ENCODE results near the gene ANXA11.

ANXA11 gene

GRCh38 chr10:80187465-80188409, 17.6 kb downstream of the ANXA11 start:
- H3K4me3 Mint-ChIP-seq: peak overlapping the region; percentile 80
- H3K27ac Mint-ChIP-seq: peak overlapping the region; percentile 95
- no peaks in the 10 kb centered on the region for H3K27me3 Mint-ChIP-seq (ENCODE audit: low read depth)
- H3K9me3 Mint-ChIP-seq: peaks cover 5% of the 10 kb centered on the region
- peaks cover 64% of the 10 kb centered on the region for H3K4me1 Mint-ChIP-seq (ENCODE audit: low read depth)
- peaks cover 21% of the 10 kb centered on the region for H3K36me3 Mint-ChIP-seq (ENCODE audit: low read depth)
- peak; percentile 79 for DNase-seq (ENCODE audit: low spot score)

GRCh38 chr10:80187060-80187459, 18.3 kb downstream of the ANXA11 start:
- peaks cover 17% of the 10 kb centered on the region for H3K36me3 Mint-ChIP-seq (ENCODE audit: low read depth)
- H3K4me1 Mint-ChIP-seq (ENCODE audit: low read depth): peaks cover 60% of the 10 kb centered on the region
- H3K27ac Mint-ChIP-seq: peak overlapping the region; percentile 95

DNA sequence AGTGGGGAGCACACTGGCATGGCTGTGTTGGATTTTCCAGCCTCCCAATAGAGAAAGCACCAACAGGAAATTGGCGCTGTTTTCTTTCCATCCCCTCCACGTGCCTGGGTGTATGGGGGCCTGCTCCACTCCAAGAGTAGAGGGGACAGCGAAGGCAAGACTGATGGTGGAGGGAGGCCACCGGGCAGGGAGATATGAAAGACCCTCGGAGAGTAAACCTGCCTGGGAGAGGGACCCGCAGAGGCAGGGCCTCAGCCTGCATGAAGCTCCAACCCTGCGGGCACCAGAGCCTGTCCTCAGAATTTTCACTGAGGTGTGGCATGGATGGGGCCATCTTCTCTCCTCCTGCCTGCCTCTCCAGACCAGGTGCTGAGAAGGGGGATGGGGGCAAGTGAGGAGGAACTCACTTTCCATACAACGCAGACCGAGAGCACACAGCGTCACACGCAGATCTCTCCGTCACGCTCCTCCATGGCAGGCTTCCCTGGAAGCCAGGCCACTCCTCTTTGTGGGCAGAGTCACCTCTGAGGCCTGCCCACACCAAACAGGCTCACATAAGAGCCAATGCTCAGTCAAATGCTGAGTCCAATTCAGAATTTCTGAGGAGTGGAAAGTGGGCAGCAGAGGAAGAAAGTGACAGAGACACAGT, 18.8 kb downstream of the ANXA11 start:
- no peaks in the 10 kb centered on the region for H3K27me3 Mint-ChIP-seq (ENCODE audit: low read depth)
- peak; percentile 62 for DNase-seq (ENCODE audit: low spot score)
- peaks cover 58% of the 10 kb centered on the region for H3K4me1 Mint-ChIP-seq (ENCODE audit: low read depth)
- peaks cover 12% of the 10 kb centered on the region for H3K36me3 Mint-ChIP-seq (ENCODE audit: low read depth)
- peak overlapping the region; percentile 95 for H3K27ac Mint-ChIP-seq
- H3K9me3 Mint-ChIP-seq: no peaks in the 10 kb centered on the region
- H3K4me3 Mint-ChIP-seq: peak overlapping the region; percentile 80

More at GRCh38 chr10:80187060-80187459, 18.3 kb downstream of the ANXA11 start:
- no peaks in the 10 kb centered on the region for H3K27me3 Mint-ChIP-seq (ENCODE audit: low read depth)
- H3K9me3 Mint-ChIP-seq: peaks cover under 1% of the 10 kb centered on the region
- peak overlapping the region; percentile 80 for H3K4me3 Mint-ChIP-seq
- DNase-seq (ENCODE audit: low spot score): no peak

DNA sequence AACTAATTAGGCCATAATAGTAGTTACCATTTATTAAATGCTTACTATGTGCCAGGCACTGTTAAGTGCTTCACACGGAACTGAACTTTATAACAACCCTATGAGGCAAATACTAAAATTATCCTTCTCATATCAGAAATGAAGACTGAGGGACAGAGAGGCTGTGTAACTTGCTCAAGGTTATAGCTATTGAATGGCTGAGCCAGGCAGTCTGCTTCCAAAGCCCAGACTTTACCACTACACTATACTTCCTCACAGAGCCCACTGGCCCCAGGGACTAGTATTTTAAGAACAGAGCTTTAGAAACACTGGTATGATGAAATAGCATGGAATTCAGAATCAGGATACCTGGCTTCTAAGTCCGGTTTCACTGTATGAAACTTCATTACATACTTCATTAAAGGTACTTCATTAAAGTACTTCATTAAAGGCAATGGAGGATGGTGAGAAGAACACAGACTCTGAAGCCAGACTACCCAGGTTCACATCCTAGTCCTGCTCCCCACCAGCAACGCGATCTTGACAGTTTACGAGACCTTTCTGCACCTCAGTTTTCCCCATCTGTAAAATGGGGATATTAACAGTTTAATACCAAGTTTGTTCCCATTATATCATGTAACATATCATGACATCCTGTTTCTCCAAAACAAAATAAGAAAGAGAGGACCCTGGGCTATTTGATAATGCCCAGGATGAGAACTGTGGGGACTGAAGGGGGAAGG, 19.6 kb downstream of the ANXA11 start:
- Mint-ChIP-seq H3K4me1 (ENCODE audit: low read depth) (peaks cover 59% of the 10 kb centered on the region), H3K27me3 (ENCODE audit: low read depth) (no peaks in the 10 kb centered on the region), H3K27ac (peak overlapping the region; percentile 95), H3K9me3 (no peaks in the 10 kb centered on the region), H3K4me3 (peak overlapping the region; percentile 80), H3K36me3 (ENCODE audit: low read depth) (peaks cover 10% of the 10 kb centered on the region)
- DNase-seq (ENCODE audit: low spot score): no peak

DNA sequence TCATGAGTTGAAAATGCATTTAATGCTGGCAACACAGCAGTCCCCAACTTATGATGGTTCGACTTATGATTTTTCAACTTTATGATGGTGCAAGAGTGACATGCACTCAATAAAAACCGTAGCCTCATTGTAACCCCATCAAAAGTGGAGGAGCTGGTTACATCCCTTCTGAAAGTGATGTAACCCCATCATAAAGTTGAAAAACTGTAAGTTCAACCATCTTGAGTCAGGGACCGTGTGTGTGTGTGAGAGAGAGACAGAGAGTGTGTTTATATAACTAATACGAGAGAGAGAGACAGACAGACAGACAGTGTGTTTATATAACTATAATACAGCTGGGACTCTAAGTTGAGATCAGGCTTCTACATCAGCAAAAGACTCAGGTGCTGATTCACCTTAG, 21.0 kb downstream of the ANXA11 start:
- DNase-seq (ENCODE audit: low spot score): no peak
- H3K27ac Mint-ChIP-seq: no peak overlapping the region
- no peaks in the 10 kb centered on the region for H3K27me3 Mint-ChIP-seq (ENCODE audit: low read depth)
- H3K9me3 Mint-ChIP-seq: no peaks in the 10 kb centered on the region
- H3K4me3 Mint-ChIP-seq: no peak overlapping the region
- peaks cover 58% of the 10 kb centered on the region for H3K4me1 Mint-ChIP-seq (ENCODE audit: low read depth)
- H3K36me3 Mint-ChIP-seq (ENCODE audit: low read depth): peaks cover 6% of the 10 kb centered on the region

DNA sequence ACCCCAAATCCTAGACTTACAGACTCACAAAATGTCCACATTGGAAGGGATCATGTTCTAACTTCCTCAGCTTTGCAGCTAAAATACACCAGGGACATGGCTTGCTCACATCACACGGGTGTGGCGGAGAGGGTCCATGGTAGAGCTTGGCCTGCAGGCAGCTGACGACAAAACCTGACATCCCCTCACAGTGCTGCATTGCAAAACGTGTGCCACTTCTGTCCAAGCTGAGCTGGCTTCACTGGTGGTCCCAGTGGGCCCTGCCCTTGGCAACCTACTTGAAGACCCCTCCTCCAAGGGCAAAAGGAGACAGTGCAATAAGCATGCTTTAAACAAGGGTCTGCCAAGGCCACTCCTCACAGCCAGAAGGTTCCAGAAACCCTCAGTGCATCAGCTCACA, 21.9 kb downstream of the ANXA11 start:
- Mint-ChIP-seq H3K27me3 (ENCODE audit: low read depth) (no peaks in the 10 kb centered on the region), H3K4me3 (no peak overlapping the region), H3K27ac (no peak overlapping the region), H3K9me3 (no peaks in the 10 kb centered on the region), H3K4me1 (ENCODE audit: low read depth) (peaks cover 53% of the 10 kb centered on the region), H3K36me3 (ENCODE audit: low read depth) (peaks cover 5% of the 10 kb centered on the region)
- no peak for DNase-seq (ENCODE audit: low spot score)

- H3K27me3 Mint-ChIP-seq (ENCODE audit: low read depth): no peaks in the 10 kb centered on the region
Measured at GRCh38 chr10:80182986-80183385, 22.4 kb downstream of the ANXA11 start.

GRCh38 chr10:80177781-80178636, 27.3 kb downstream of the ANXA11 start:
- peaks cover 9% of the 10 kb centered on the region for H3K36me3 Mint-ChIP-seq (ENCODE audit: low read depth)
- H3K4me3 Mint-ChIP-seq: no peak overlapping the region
- peaks cover 26% of the 10 kb centered on the region for H3K4me1 Mint-ChIP-seq (ENCODE audit: low read depth)
- no peaks in the 10 kb centered on the region for H3K9me3 Mint-ChIP-seq
- no peaks in the 10 kb centered on the region for H3K27me3 Mint-ChIP-seq (ENCODE audit: low read depth)
- peak overlapping the region; percentile 2 for H3K27ac Mint-ChIP-seq
- DNase-seq (ENCODE audit: low spot score): no peak

More at GRCh38 chr10:80182986-80183385, 22.4 kb downstream of the ANXA11 start:
- Mint-ChIP-seq H3K27ac (no peak overlapping the region), H3K4me3 (no peak overlapping the region), H3K4me1 (ENCODE audit: low read depth) (peaks cover 52% of the 10 kb centered on the region), H3K9me3 (no peaks in the 10 kb centered on the region), H3K36me3 (ENCODE audit: low read depth) (peaks cover 5% of the 10 kb centered on the region)
- DNase-seq (ENCODE audit: low spot score): no peak

- peaks cover 23% of the 10 kb centered on the region for H3K4me1 Mint-ChIP-seq (ENCODE audit: low read depth)
- H3K9me3 Mint-ChIP-seq: no peaks in the 10 kb centered on the region
- peak overlapping the region; percentile 65 for H3K27ac Mint-ChIP-seq
- no peak for DNase-seq (ENCODE audit: low spot score)
- no peak overlapping the region for H3K4me3 Mint-ChIP-seq
- H3K36me3 Mint-ChIP-seq (ENCODE audit: low read depth): peaks cover 7% of the 10 kb centered on the region
- H3K27me3 Mint-ChIP-seq (ENCODE audit: low read depth): no peaks in the 10 kb centered on the region
Measured at GRCh38 chr10:80176526-80176925, 28.8 kb downstream of the ANXA11 start.

DNA sequence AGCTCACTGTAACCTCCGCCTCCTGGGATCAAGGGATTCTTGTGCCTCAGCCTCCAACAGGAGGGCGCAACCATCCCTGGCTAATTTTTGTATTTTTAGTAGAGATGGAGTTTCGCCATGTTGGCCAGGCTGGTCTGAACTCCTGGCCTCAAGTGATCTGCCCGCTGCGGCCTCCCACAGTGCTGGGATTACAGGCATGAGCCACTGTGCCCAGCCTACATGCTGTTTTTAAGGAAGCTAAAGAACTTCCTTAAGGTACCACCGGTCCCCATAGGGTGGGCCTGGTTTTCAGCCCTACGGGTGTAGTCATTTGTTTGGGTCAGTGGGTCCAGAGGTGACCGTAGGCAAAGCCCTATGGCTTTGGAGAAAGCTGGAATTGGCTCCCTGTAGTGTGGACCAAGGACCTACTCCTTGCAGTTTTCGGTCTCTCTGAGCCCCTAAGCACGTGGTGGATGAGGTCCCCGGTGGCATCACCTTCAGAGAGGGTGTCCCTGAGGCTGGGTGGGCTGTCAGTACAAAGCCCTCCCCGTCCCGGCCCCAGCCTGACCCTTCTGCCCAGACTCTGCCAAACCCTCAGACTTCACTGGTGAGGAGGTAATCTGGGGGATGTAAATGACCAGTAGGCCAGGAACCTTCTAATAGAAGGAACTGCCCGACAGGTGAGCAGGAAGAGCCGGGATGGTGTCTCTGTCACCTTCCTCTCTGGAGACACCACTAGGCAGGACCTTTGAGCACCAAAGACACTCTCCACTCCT, 30.5 kb downstream of the ANXA11 start:
- DNase-seq (ENCODE audit: low spot score): no peak
- H3K27me3 Mint-ChIP-seq (ENCODE audit: low read depth): no peaks in the 10 kb centered on the region
- no peaks in the 10 kb centered on the region for H3K9me3 Mint-ChIP-seq
- no peak overlapping the region for H3K27ac Mint-ChIP-seq
- H3K4me1 Mint-ChIP-seq (ENCODE audit: low read depth): peaks cover 18% of the 10 kb centered on the region
- peaks cover 12% of the 10 kb centered on the region for H3K36me3 Mint-ChIP-seq (ENCODE audit: low read depth)
- H3K4me3 Mint-ChIP-seq: no peak overlapping the region

DNA sequence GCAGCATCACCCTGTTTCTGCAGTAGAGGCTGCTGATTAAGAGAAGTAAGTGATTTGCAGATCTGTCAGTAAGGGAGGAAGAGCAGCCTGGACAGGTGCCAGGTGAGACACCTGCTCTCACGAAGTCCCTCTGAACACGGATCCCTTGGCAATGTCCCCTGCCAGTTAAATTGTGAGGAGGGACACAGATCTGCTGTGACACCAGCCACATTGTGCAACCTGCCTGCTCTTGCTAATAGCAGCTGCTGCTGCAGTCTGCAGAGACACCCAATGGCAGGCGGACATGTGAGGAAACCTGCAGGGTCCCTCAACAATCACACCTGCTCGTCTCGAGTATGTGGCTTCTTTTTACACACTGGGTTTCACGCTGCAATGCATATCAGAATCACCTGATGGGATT, 31.9 kb downstream of the ANXA11 start:
- Mint-ChIP-seq H3K9me3 (no peaks in the 10 kb centered on the region), H3K36me3 (ENCODE audit: low read depth) (peaks cover 19% of the 10 kb centered on the region), H3K4me1 (ENCODE audit: low read depth) (peaks cover 15% of the 10 kb centered on the region), H3K4me3 (no peak overlapping the region), H3K27ac (no peak overlapping the region), H3K27me3 (ENCODE audit: low read depth) (no peaks in the 10 kb centered on the region)
- DNase-seq (ENCODE audit: low spot score): no peak

DNA sequence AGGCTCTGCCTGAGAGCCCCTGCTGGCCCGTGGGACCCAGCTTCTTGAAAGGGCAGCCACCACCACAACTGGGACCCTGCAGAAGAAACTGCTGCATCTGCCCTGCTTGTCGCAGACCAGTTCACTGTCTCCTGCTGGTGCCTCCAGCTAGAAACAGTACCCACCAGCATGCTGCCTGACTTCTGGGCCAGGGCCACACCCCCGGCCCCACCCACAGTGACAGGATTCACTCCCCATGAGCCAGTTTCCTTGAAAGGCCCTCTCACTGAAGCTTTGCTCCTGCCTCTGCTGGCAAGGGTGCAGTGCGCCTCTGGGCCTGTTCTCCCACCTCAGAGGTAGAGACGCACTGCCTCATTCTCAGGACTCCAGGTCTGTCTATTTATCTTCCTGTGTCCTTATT, 32.4 kb downstream of the ANXA11 start:
- no peaks in the 10 kb centered on the region for H3K27me3 Mint-ChIP-seq (ENCODE audit: low read depth)
- no peak overlapping the region for H3K27ac Mint-ChIP-seq

More for the DNA sequence above, 32.4 kb downstream of the ANXA11 start:
- Mint-ChIP-seq H3K4me1 (ENCODE audit: low read depth) (peaks cover 12% of the 10 kb centered on the region), H3K4me3 (no peak overlapping the region), H3K36me3 (ENCODE audit: low read depth) (peaks cover 19% of the 10 kb centered on the region), H3K9me3 (no peaks in the 10 kb centered on the region)
- DNase-seq (ENCODE audit: low spot score): no peak

All from T-helper 2 cell treated with Interferon-gamma antibody and Interleukin-4, amounts not matched to agents 5 μg/mL and 100 μg/mL, for 36 hours (primary cell).